Stomach (tissue), 9 donors: ENCODE data around the gene EXOC2. TPM values are rescaled to one million over a fixed set of nuclear protein-coding genes. Genes with fewer than 3 reads are reported as not detected.
A peak's percentile ranks its signal among the peaks of the same experiment; 100 is the strongest.

Experiments used
- DNase-seq, 2 donors: peaks; one replicate each; pipeline versions ENCODE4 v3.0.0 to v3.0.0-alpha.2; 2013 to 2019
- H3K27ac ChIP-seq, 5 donors: fragments of 200-600 bp in 4 of 5; sonication (generic) in 4 of 5; one replicate each; pipeline ENCODE4 v1.5.1; 2013 to 2019; ENCODE audit warnings: mild to moderate bottlenecking in 1 of 5, moderate library complexity in 1 of 5
- H3K27me3 ChIP-seq, 3 donors: fragments of 200-600 bp; sonication (generic); one replicate each; pipeline ENCODE4 v1.5.1; 2017 to 2019; ENCODE audit warnings: mixed run types in 1 of 3
- H3K36me3 ChIP-seq, 4 donors: fragments of 200-600 bp; sonication (generic); 1 replicate in 3 of 4; 2 replicates in 1 of 4; pipeline ENCODE4 v1.5.1; 2016 to 2019
- H3K4me1 ChIP-seq, 4 donors: fragments of 200-600 bp; sonication (generic); one replicate each; pipeline ENCODE4 v1.5.1; 2016 to 2019
- H3K4me3 ChIP-seq, 4 donors: fragments of 200-600 bp; sonication (generic) in 3 of 4; one replicate each; pipeline ENCODE4 v1.5.1; 2016 to 2019; ENCODE audit warnings: mild to moderate bottlenecking in 1 of 4
- H3K9me3 ChIP-seq, 4 donors: fragments of 200-600 bp; sonication (generic); one replicate each; pipeline ENCODE4 v1.5.1; 2016 to 2019
- CTCF ChIP-seq, 7 experiments: fragments of 450-650 bp in 4 of 7; fragments of 200-600 bp in 3 of 7; sonication (generic) in 3 of 7; IDR thresholded peaks; one replicate each; pipeline ENCODE4 v1.5.1; 2016 to 2019; ENCODE audit warnings: antibody characterized with exemption in 7 of 7, control low read depth in 2 of 7, mild to moderate bottlenecking in 1 of 7
- EP300 ChIP-seq: sonication (generic); formaldehyde crosslinking; IDR thresholded peaks from one replicate; pipeline ENCODE4 v1.6.1; 2017; ENCODE audit warnings: antibody characterized with exemption
- POLR2A ChIP-seq, 4 donors: fragments of 450-650 bp; IDR thresholded peaks; one replicate each; pipeline ENCODE4 v1.6.1; 2016; ENCODE audit warnings: antibody characterized with exemption in 4 of 4, control low read depth in 2 of 4, mild to moderate bottlenecking in 1 of 4, moderate library complexity in 1 of 4
- POLR2AphosphoS5 ChIP-seq, 3 donors: sonication (generic); formaldehyde crosslinking; IDR thresholded peaks; one replicate each; pipeline ENCODE4 v1.6.1; 2016; ENCODE audit warnings: antibody characterized with exemption in 3 of 3
- WGBS, 5 donors: extraction: QIAGEN DNeasy Blood & Tissue Kit in 3 of 5; methylation state at CpG; one replicate each; pipeline versions ENCODE4 v1.1.5 to v1.1.7; 2013 to 2018; 5-methylcytosine and 5-hydroxymethylcytosine counted together
- intact Hi-C: fragments of 100-400 bp; cut with DNase I; formaldehyde crosslinking; loops from one replicate; pipeline ENCODE4 v1.15.1; 2023; ENCODE audit warnings: low total_unique reads
- polyA plus RNA-seq, 3 donors: library from polyadenylated mRNA; stranded (reverse); fragments of 200-250 nt; gene quantifications; one replicate each; pipeline ENCODE4 v1.2.3, GENCODE V29; 2013
- total RNA-seq, 5 donors: library from RNA; depleted of rRNA; stranded (reverse); fragments of >200 nt; gene quantifications; one replicate each; pipeline versions ENCODE4 v1.1.0 to v1.2.3, GENCODE V29; 2014 to 2016
- donor health status: healthy with polysubstance abuse.
- donor health status: Bipolar disorder and iron deficiency.
- donor health status: healthy.

The EXOC2 gene
- total and polyA plus RNA-seq, 8 donors, result 5.3 to 39.7 (median 13.8) TPM

GRCh38 chr6:449486-450419 lies 243.2 kb downstream of the EXOC2 start:
- Histone ChIP-seq H3K4me1 (peaks cover 0 to 6% (median 0%) of the 10 kb centered on the region in 4 donors), H3K27me3 (peaks cover 0 to 28% (median 7%) of the 10 kb centered on the region in 3 donors), H3K9me3 (no peaks in the 10 kb centered on the region), H3K27ac (no peak overlapping the region), H3K36me3 (no peaks in the 10 kb centered on the region), H3K4me3 (no peak overlapping the region)
- intact Hi-C loops, result no loop called here
- DNase-seq, result no peak
- 91 to 97% (median 94%) methylated on average over 22 to 62 of the region's 62 CpGs for WGBS, 5 donors
- TF ChIP-seq CTCF (IDR thresholded peaks at IDR 0.05), result no peak
- no peak for TF ChIP-seq EP300
- no peak for TF ChIP-seq POLR2AphosphoS5 (IDR thresholded peaks at IDR 0.05)
- TF ChIP-seq POLR2A (IDR thresholded peaks at IDR 0.05), result no peak

- DNase-seq, result no peak
- no peak for TF ChIP-seq CTCF (IDR thresholded peaks at IDR 0.05)
- TF ChIP-seq POLR2AphosphoS5 (IDR thresholded peaks at IDR 0.05), result no peak
- no peak for TF ChIP-seq EP300
- no peak for TF ChIP-seq POLR2A (IDR thresholded peaks at IDR 0.05)
- no peak overlapping the region for H3K4me3 ChIP-seq
- WGBS, 5 donors, result 83 to 92% (median 85%) methylated on average over 11 to 12 of the region's 12 CpGs
- H3K36me3 ChIP-seq, result no peaks in the 10 kb centered on the region
- H3K27ac ChIP-seq, result no peak overlapping the region
- no peaks in the 10 kb centered on the region for H3K9me3 ChIP-seq
- peaks cover 0 to 35% (median 7%) of the 10 kb centered on the region in 3 donors for H3K27me3 ChIP-seq
- intact Hi-C loops, result no loop called here
- H3K4me1 ChIP-seq, result peaks cover 0 to 6% (median 0%) of the 10 kb centered on the region in 4 donors
Measured at GRCh38 chr6:449057-449430, 243.9 kb downstream of the EXOC2 start.

GRCh38 chr6:448296-449056 lies 244.5 kb downstream of the EXOC2 start:
- intact Hi-C loops, result no loop called here
- H3K27ac ChIP-seq, result no peak overlapping the region
- DNase-seq, result no peak
- no peak overlapping the region for H3K4me3 ChIP-seq
- H3K9me3 ChIP-seq, result no peaks in the 10 kb centered on the region
- TF ChIP-seq POLR2A (IDR thresholded peaks at IDR 0.05) (no peak), CTCF (IDR thresholded peaks at IDR 0.05) (no peak), POLR2AphosphoS5 (IDR thresholded peaks at IDR 0.05) (no peak), EP300 (no peak)
- H3K36me3 ChIP-seq, result no peaks in the 10 kb centered on the region
- 82 to 93% (median 90%) methylated on average over 17 to 19 of the region's 19 CpGs for WGBS, 5 donors
- peaks cover 0 to 5% (median 0%) of the 10 kb centered on the region in 4 donors for H3K4me1 ChIP-seq
- peaks cover 0 to 40% (median 7%) of the 10 kb centered on the region in 3 donors for H3K27me3 ChIP-seq

GRCh38 chr6:447381-448165 lies 245.4 kb downstream of the EXOC2 start:
- Histone ChIP-seq H3K4me1 (no peaks in the 10 kb centered on the region), H3K27ac (no peak overlapping the region), H3K9me3 (no peaks in the 10 kb centered on the region), H3K36me3 (no peaks in the 10 kb centered on the region), H3K27me3 (peaks cover 0 to 44% (median 7%) of the 10 kb centered on the region in 3 donors), H3K4me3 (peak overlapping the region in 2 of 4 donors; percentile 11 to 18)
- no peak for DNase-seq
- WGBS, 5 donors, result 66 to 78% (median 77%) methylated on average over 20 to 29 of the region's 29 CpGs
- intact Hi-C loops, result no loop called here
- TF ChIP-seq CTCF (IDR thresholded peaks at IDR 0.05), result no peak
- no peak for TF ChIP-seq POLR2AphosphoS5 (IDR thresholded peaks at IDR 0.05)
- no peak for TF ChIP-seq EP300
- no peak for TF ChIP-seq POLR2A (IDR thresholded peaks at IDR 0.05)
